ENCODE data around the gene LEMD2.

DNA sequence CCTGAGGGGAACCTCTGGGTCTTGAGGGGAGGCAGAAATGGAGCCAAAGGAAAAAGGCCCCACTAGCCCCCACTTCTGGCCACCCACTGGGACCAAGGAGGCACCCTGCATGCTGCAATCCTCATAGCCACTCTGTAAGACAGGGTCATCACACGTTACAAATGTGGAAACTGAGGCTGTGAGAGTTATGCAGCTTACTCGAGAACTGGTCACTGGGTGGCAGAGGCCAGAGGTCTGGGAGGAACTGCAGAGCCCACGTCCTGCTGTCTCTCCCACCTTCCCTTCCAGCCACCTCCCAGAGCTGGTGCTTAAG is 18.1 kb downstream of the LEMD2 start:
- TF ChIP-seq, protein P1, sequence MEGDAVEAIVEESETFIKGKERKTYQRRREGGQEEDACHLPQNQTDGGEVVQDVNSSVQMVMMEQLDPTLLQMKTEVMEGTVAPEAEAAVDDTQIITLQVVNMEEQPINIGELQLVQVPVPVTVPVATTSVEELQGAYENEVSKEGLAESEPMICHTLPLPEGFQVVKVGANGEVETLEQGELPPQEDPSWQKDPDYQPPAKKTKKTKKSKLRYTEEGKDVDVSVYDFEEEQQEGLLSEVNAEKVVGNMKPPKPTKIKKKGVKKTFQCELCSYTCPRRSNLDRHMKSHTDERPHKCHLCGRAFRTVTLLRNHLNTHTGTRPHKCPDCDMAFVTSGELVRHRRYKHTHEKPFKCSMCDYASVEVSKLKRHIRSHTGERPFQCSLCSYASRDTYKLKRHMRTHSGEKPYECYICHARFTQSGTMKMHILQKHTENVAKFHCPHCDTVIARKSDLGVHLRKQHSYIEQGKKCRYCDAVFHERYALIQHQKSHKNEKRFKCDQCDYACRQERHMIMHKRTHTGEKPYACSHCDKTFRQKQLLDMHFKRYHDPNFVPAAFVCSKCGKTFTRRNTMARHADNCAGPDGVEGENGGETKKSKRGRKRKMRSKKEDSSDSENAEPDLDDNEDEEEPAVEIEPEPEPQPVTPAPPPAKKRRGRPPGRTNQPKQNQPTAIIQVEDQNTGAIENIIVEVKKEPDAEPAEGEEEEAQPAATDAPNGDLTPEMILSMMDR (conservative IDR thresholded peaks at IDR 0.05) = no peak
- TF ChIP-seq EZH2 (IDR thresholded peaks at IDR 0.05; ENCODE audit: low read depth) = no peak

All from PC-9 (cell line).